Transverse colon (tissue), 4 donors: ENCODE results near the gene USP5. TPM values are rescaled to one million over a fixed set of nuclear protein-coding genes. Genes with fewer than 3 reads are reported as not detected.
"Not testable (repeated sequence)": the region's sequence is repeated elsewhere in the genome, so short reads cannot be mapped to it uniquely, and the experiment has no call there.

Experiments used
- DNase-seq: peaks from one replicate; pipeline ENCODE4 v3.0.0-alpha.2; 2019
- H3K27ac ChIP-seq, 4 donors: fragments of 200-600 bp; sonication (generic); 2 replicates each; pipeline ENCODE4 v1.5.1; 2016 to 2018; ENCODE audit warnings: inconsistent platforms in 4 of 4
- H3K27me3 ChIP-seq: fragments of 200-600 bp; sonication (generic); 2 replicates; pipeline ENCODE4 v1.5.1; 2017; ENCODE audit warnings: inconsistent platforms
- H3K36me3 ChIP-seq, 4 donors: fragments of 200-600 bp; sonication (generic); 2 replicates each; pipeline ENCODE4 v1.5.1; 2017 to 2019; ENCODE audit warnings: inconsistent platforms in 4 of 4
- H3K4me1 ChIP-seq, 4 donors: fragments of 200-600 bp; sonication (generic); 2 replicates each; pipeline ENCODE4 v1.5.1; 2017 to 2020; ENCODE audit warnings: inconsistent platforms in 4 of 4
- H3K4me3 ChIP-seq, 4 donors: fragments of 200-600 bp; sonication (generic); 1 replicate in 1 of 4; 2 replicates in 3 of 4; pipeline versions ENCODE4 v1.5.1 to v1.6.1; 2017 to 2019; ENCODE audit warnings: inconsistent platforms in 4 of 4
- H3K9me3 ChIP-seq, 2 donors: fragments of 200-600 bp; sonication (generic); 2 replicates each; pipeline ENCODE4 v1.5.1; 2017 to 2019; ENCODE audit warnings: inconsistent platforms in 2 of 2
- CTCF ChIP-seq, 5 experiments: fragments of 200-600 bp in 3 of 5; fragments of 450-650 bp in 2 of 5; sonication (generic) in 3 of 5; IDR thresholded peaks; 1 replicate in 2 of 5; 2 replicates in 3 of 5; pipeline ENCODE4 v1.5.1; 2016 to 2017; ENCODE audit warnings: antibody characterized with exemption in 5 of 5, inconsistent platforms in 3 of 5, mild to moderate bottlenecking in 2 of 5, moderate library complexity in 1 of 5
- EP300 ChIP-seq: sonication (generic); formaldehyde crosslinking; IDR thresholded peaks from one replicate; pipeline ENCODE4 v1.6.1; 2017; ENCODE audit warnings: antibody characterized with exemption, low read depth
- POLR2A ChIP-seq: fragments of 450-650 bp; IDR thresholded peaks from one replicate; pipeline ENCODE4 v1.6.1; 2016; ENCODE audit warnings: antibody characterized with exemption, mild to moderate bottlenecking, moderate library complexity
- POLR2AphosphoS5 ChIP-seq, 3 donors: sonication (generic); formaldehyde crosslinking; IDR thresholded peaks; one replicate each; pipeline ENCODE4 v1.6.1; 2016; ENCODE audit warnings: antibody characterized with exemption in 3 of 3
- WGBS, 2 donors: methylation state at CpG; one replicate each; pipeline ENCODE4 v1.1.5; 2018; ENCODE audit warnings: low coverage in 1 of 2; 5-methylcytosine and 5-hydroxymethylcytosine counted together
- in situ Hi-C, 4 donors: fragments of 200-750 bp; cut with MboI; loops; one replicate each; pipeline versions ENCODE4 v1.15.0 to v1.15.1; 2017; ENCODE audit warnings: low sequenced_read_pairs in 3 of 4, low pct_ligation_motif_present in 1 of 4, low pct_unique_long_range_greater_than_20kb in 1 of 4
- intact Hi-C: fragments of 100-400 bp; cut with DNase I; formaldehyde crosslinking; loops from one replicate; pipeline ENCODE4 v1.15.1; 2023; ENCODE audit warnings: low total_unique reads
- total RNA-seq, 4 donors: library from RNA; depleted of rRNA; stranded (reverse); fragments of >200 nt; gene quantifications; one replicate each; pipeline ENCODE4 v1.1.0, GENCODE V29; 2016

The USP5 gene
- total RNA-seq, 4 donors from 2014 or later = 30.5 to 171 (median 35.4) TPM

- TF ChIP-seq POLR2A (no peak), EP300 (no peak), CTCF (IDR thresholded peaks at IDR 0.05) (no peak)
- H3K36me3 ChIP-seq = no peaks in the 10 kb centered on the region
- H3K27me3 ChIP-seq = no peaks in the 10 kb centered on the region
- no peak for DNase-seq
- intact Hi-C loops = no loop called here
- H3K4me3 ChIP-seq = peak overlapping the region in 3 of 4 donors; percentile 44 to 60 (median 54)
- WGBS, 2 donors = 76 to 78% methylated on average over 4 to 5 of the region's 5 CpGs
- H3K4me1 ChIP-seq = peaks cover 3 to 21% (median 16%) of the 10 kb centered on the region in 4 donors
- H3K9me3 ChIP-seq = no peaks in the 10 kb centered on the region
- in situ Hi-C loops = no loop called here
- peak overlapping the region; percentile 89 to 97 (median 92) for H3K27ac ChIP-seq
Measured at GRCh38 chr12:6891646-6892001, 39.7 kb downstream of the USP5 start.

- H3K4me3 ChIP-seq, DNase-seq, H3K27ac ChIP-seq, H3K9me3 ChIP-seq, intact Hi-C loops, H3K27me3 ChIP-seq, H3K36me3 ChIP-seq, in situ Hi-C loops: not testable (repeated sequence)
- H3K4me1 ChIP-seq = peaks cover 3 to 15% (median 11%) of the 10 kb centered on the region in 4 donors
- WGBS, 2 donors = 80 to 91% methylated on average over 1 to 3 of the region's 3 CpGs
Measured at GRCh38 chr12:6892683-6893082, 40.7 kb downstream of the USP5 start.

GRCh38 chr12:6894321-6894720 lies 42.4 kb downstream of the USP5 start:
- Histone ChIP-seq H3K36me3 (no peaks in the 10 kb centered on the region), H3K4me1 (peaks cover 3 to 15% (median 11%) of the 10 kb centered on the region in 4 donors), H3K9me3 (no peaks in the 10 kb centered on the region), H3K4me3 (no peak overlapping the region), H3K27me3 (no peaks in the 10 kb centered on the region), H3K27ac (no peak overlapping the region)
- TF ChIP-seq POLR2AphosphoS5 (IDR thresholded peaks at IDR 0.05) (no peak), CTCF (IDR thresholded peaks at IDR 0.05) (no peak), POLR2A (no peak), EP300 (no peak)
- intact Hi-C loops (no loop called here), in situ Hi-C loops (no loop called here)
- 78 to 100% methylated on average over 2 to 3 of the region's 3 CpGs for WGBS, 2 donors
- no peak for DNase-seq

- H3K4me1 ChIP-seq = peaks cover 0 to 15% (median 11%) of the 10 kb centered on the region in 4 donors
- H3K4me3 ChIP-seq = no peak overlapping the region
- no peaks in the 10 kb centered on the region for H3K36me3 ChIP-seq
- 81 to 100% methylated on average over 1 to 6 of the region's 6 CpGs for WGBS, 2 donors
- H3K27ac ChIP-seq = no peak overlapping the region
- H3K27me3 ChIP-seq = no peaks in the 10 kb centered on the region
- in situ Hi-C loops (no loop called here), intact Hi-C loops (no loop called here)
- no peak for DNase-seq
- no peaks in the 10 kb centered on the region for H3K9me3 ChIP-seq
- no peak for TF ChIP-seq EP300
- TF ChIP-seq POLR2AphosphoS5 (IDR thresholded peaks at IDR 0.05) = no peak
- TF ChIP-seq CTCF (IDR thresholded peaks at IDR 0.05) = no peak
- no peak for TF ChIP-seq POLR2A
Measured at GRCh38 chr12:6896846-6897435, 45.0 kb downstream of the USP5 start.

GRCh38 chr12:6899427-6899826 lies 47.5 kb downstream of the USP5 start:
- TF ChIP-seq EP300 (no peak), POLR2A (no peak), POLR2AphosphoS5 (IDR thresholded peaks at IDR 0.05) (no peak), CTCF (IDR thresholded peaks at IDR 0.05) (no peak)
- Histone ChIP-seq H3K9me3 (no peaks in the 10 kb centered on the region), H3K27ac (peak overlapping the region in 3 of 4 donors; percentile 30 to 70 (median 68)), H3K4me1 (peaks cover 0 to 18% (median 16%) of the 10 kb centered on the region in 4 donors), H3K27me3 (no peaks in the 10 kb centered on the region), H3K36me3 (no peaks in the 10 kb centered on the region), H3K4me3 (no peak overlapping the region)
- in situ Hi-C loops (no loop called here), intact Hi-C loops (no loop called here)
- no peak for DNase-seq
- 24 to 52% methylated on average over 2 to 5 of the region's 5 CpGs for WGBS, 2 donors
